ENCODE measurements around the gene HSD3B7.

DNA sequence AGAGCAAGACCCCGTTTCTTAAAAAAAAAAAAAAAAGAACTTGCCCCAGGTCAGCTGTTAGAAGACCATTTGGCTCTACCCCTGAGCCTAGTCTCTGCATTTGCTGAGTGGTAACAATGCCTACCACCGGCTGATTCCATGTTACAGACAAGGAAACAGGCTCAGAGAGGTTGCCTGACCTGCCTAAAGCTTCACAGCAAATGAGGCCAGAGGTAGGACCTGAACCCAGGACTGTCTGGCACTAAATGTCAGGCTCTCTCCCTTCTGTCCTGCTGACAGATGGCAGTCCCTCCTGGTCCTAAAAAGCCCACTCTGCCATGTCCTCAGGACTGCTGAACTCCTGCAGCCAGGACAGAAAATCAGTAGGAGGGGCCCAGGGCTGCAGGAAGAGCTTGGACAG lies 19.7 kb downstream of the HSD3B7 start:
- TF ChIP-seq CTCF (IDR thresholded peaks at IDR 0.05; ENCODE audit: insufficient read depth, low read length) = no peak
- TF ChIP-seq GABPA (IDR thresholded peaks at IDR 0.05; ENCODE audit: low read depth) = no peak
- no peak for TF ChIP-seq SPI1 (IDR thresholded peaks at IDR 0.05; ENCODE audit: borderline replicate concordance, low read depth)
- TF ChIP-seq, protein P1, sequence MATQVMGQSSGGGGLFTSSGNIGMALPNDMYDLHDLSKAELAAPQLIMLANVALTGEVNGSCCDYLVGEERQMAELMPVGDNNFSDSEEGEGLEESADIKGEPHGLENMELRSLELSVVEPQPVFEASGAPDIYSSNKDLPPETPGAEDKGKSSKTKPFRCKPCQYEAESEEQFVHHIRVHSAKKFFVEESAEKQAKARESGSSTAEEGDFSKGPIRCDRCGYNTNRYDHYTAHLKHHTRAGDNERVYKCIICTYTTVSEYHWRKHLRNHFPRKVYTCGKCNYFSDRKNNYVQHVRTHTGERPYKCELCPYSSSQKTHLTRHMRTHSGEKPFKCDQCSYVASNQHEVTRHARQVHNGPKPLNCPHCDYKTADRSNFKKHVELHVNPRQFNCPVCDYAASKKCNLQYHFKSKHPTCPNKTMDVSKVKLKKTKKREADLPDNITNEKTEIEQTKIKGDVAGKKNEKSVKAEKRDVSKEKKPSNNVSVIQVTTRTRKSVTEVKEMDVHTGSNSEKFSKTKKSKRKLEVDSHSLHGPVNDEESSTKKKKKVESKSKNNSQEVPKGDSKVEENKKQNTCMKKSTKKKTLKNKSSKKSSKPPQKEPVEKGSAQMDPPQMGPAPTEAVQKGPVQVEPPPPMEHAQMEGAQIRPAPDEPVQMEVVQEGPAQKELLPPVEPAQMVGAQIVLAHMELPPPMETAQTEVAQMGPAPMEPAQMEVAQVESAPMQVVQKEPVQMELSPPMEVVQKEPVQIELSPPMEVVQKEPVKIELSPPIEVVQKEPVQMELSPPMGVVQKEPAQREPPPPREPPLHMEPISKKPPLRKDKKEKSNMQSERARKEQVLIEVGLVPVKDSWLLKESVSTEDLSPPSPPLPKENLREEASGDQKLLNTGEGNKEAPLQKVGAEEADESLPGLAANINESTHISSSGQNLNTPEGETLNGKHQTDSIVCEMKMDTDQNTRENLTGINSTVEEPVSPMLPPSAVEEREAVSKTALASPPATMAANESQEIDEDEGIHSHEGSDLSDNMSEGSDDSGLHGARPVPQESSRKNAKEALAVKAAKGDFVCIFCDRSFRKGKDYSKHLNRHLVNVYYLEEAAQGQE (IDR thresholded peaks at IDR 0.05; ENCODE audit: insufficient replicate concordance, low read depth) = no peak

Measured in HL-60 (cell line).